Gastroesophageal sphincter (tissue), 3 donors: ENCODE measurements around the gene CACNA1I.

ENCODE experiments used
- EP300 ChIP-seq: sonication (generic); formaldehyde crosslinking; IDR thresholded peaks from one replicate; pipeline ENCODE4 v1.6.1; 2017; ENCODE audit warnings: antibody characterized with exemption, mild to moderate bottlenecking
- POLR2A ChIP-seq, 2 donors: fragments of 450-650 bp; IDR thresholded peaks; one replicate each; pipeline ENCODE4 v1.6.1; 2017; ENCODE audit warnings: antibody characterized with exemption in 2 of 2, mild to moderate bottlenecking in 2 of 2, moderate library complexity in 1 of 2
- POLR2AphosphoS5 ChIP-seq: sonication (generic); formaldehyde crosslinking; IDR thresholded peaks from one replicate; pipeline ENCODE4 v1.6.1; 2017; ENCODE audit warnings: antibody characterized with exemption
- TF ChIP-seq, protein P1 (sequence below), 4 experiments: fragments of 200-600 bp in 2 of 4; fragments of 450-650 bp in 2 of 4; sonication (generic) in 1 of 4; IDR thresholded peaks; one replicate each; pipeline ENCODE4 v1.5.1; 2017 to 2019; ENCODE audit warnings: antibody characterized with exemption in 4 of 4, mild to moderate bottlenecking in 2 of 4, moderate library complexity in 2 of 4

DNA sequence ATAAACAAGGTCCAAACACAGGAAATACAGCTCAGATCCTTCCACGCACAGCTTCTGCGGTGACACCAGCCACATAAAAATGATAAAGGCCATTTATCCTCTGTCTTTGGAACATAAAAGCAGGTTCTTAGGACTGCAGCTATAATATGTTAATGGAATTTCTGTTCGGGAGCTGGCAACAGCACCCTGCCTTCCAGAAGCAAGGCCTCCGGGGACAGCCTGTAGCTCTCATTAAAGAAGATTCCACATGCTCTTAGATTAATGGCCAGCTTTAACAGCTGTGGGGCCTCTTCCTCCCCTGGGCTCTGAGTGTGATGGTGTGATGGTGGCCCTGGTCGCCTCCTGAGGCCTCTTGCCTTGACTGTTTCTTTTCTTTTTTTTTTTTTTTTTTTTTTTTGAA is 137.3 kb downstream of the CACNA1I start:
- no peak for TF ChIP-seq POLR2AphosphoS5
- TF ChIP-seq, protein P1, sequence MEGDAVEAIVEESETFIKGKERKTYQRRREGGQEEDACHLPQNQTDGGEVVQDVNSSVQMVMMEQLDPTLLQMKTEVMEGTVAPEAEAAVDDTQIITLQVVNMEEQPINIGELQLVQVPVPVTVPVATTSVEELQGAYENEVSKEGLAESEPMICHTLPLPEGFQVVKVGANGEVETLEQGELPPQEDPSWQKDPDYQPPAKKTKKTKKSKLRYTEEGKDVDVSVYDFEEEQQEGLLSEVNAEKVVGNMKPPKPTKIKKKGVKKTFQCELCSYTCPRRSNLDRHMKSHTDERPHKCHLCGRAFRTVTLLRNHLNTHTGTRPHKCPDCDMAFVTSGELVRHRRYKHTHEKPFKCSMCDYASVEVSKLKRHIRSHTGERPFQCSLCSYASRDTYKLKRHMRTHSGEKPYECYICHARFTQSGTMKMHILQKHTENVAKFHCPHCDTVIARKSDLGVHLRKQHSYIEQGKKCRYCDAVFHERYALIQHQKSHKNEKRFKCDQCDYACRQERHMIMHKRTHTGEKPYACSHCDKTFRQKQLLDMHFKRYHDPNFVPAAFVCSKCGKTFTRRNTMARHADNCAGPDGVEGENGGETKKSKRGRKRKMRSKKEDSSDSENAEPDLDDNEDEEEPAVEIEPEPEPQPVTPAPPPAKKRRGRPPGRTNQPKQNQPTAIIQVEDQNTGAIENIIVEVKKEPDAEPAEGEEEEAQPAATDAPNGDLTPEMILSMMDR (IDR thresholded peaks at IDR 0.05), result no peak
- TF ChIP-seq POLR2A (IDR thresholded peaks at IDR 0.05), result no peak
- no peak for TF ChIP-seq EP300
